PFSK-1 (cell line): Measurements from ENCODE around the gene ABI2.

Experiments
- POLR2AphosphoS5 ChIP-seq: IDR thresholded peaks from 2 replicates; pipeline ENCODE4 v1.6.1; 2012; ENCODE audit warnings: low read depth, mild to moderate bottlenecking, control low read depth, low read length, moderate library complexity
- REST ChIP-seq, 2 experiments: IDR thresholded peaks; 2 replicates each; pipeline versions ENCODE4 v1.6.1 to v1.8.0; 2011 to 2012; ENCODE audit warnings: low read depth in 2 of 2, low read length in 2 of 2, control low read depth in 1 of 2, inconsistent platforms in 1 of 2, mild to moderate bottlenecking in 1 of 2, moderate library complexity in 1 of 2; ENCODE audit not compliant: insufficient read depth in 1 of 2
- SIN3A ChIP-seq: IDR thresholded peaks from 2 replicates; pipeline ENCODE4 v1.6.1; 2012; ENCODE audit warnings: mild to moderate bottlenecking, low read length, moderate library complexity, borderline replicate concordance; ENCODE audit not compliant: insufficient read depth
- TAF1 ChIP-seq: IDR thresholded peaks from 2 replicates; pipeline ENCODE4 v1.6.1; 2012; ENCODE audit warnings: low read length, control low read depth, borderline replicate concordance; ENCODE audit not compliant: insufficient read depth

GRCh38 chr2:203451689-203452088, 123.5 kb downstream of the ABI2 start:
- no peak for TF ChIP-seq REST (IDR thresholded peaks at IDR 0.05; ENCODE audit: insufficient read depth in 1 of 2, low read depth in 2 of 2, low read length in 2 of 2)
- no peak for TF ChIP-seq POLR2AphosphoS5
- TF ChIP-seq TAF1: no peak
- no peak for TF ChIP-seq SIN3A
